ENCODE measurements around the gene CDKN3.

Gene CDKN3

GRCh38 chr14:54353694-54354093 lies 43.1 kb upstream of the CDKN3 start:
- H3K4me3 ChIP-seq (ENCODE audit: low read length, poor library complexity, severe bottlenecking), result no peak overlapping the region
- H3K79me2 ChIP-seq (ENCODE audit: insufficient read depth, low read length), result no peaks in the 10 kb centered on the region
- H3K9ac ChIP-seq (ENCODE audit: low read depth, low read length, poor library complexity, severe bottlenecking), result no peak overlapping the region
- H4K20me1 ChIP-seq (ENCODE audit: insufficient read depth, low read length, poor library complexity, severe bottlenecking), result no peaks in the 10 kb centered on the region
- H3K27me3 ChIP-seq (ENCODE audit: insufficient read depth, low read length, poor library complexity, severe bottlenecking), result no peaks in the 10 kb centered on the region
- TF ChIP-seq, protein P1, sequence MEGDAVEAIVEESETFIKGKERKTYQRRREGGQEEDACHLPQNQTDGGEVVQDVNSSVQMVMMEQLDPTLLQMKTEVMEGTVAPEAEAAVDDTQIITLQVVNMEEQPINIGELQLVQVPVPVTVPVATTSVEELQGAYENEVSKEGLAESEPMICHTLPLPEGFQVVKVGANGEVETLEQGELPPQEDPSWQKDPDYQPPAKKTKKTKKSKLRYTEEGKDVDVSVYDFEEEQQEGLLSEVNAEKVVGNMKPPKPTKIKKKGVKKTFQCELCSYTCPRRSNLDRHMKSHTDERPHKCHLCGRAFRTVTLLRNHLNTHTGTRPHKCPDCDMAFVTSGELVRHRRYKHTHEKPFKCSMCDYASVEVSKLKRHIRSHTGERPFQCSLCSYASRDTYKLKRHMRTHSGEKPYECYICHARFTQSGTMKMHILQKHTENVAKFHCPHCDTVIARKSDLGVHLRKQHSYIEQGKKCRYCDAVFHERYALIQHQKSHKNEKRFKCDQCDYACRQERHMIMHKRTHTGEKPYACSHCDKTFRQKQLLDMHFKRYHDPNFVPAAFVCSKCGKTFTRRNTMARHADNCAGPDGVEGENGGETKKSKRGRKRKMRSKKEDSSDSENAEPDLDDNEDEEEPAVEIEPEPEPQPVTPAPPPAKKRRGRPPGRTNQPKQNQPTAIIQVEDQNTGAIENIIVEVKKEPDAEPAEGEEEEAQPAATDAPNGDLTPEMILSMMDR (conservative IDR thresholded peaks at IDR 0.05; ENCODE audit: low read length), result no peak
- no peak for TF ChIP-seq EZH2phosphoT487 (IDR thresholded peaks at IDR 0.05; ENCODE audit: borderline replicate concordance)
- no peaks in the 10 kb centered on the region for H3K4me1 ChIP-seq (ENCODE audit: insufficient read depth, low read length, poor library complexity, severe bottlenecking)
- H3K4me2 ChIP-seq (ENCODE audit: low read depth, low read length, poor library complexity, severe bottlenecking), result no peak overlapping the region
- no peaks in the 10 kb centered on the region for H3K9me3 ChIP-seq (ENCODE audit: insufficient read depth, low read depth, low read length)
- no peaks in the 10 kb centered on the region for H3F3A ChIP-seq (ENCODE audit: low read depth)
- no peak overlapping the region for H2AFZ ChIP-seq (ENCODE audit: low read length)
- H3K36me3 ChIP-seq (ENCODE audit: insufficient read depth, low read length), result no peaks in the 10 kb centered on the region
- no peaks in the 10 kb centered on the region for H3K9me2 ChIP-seq (replicated peaks; ENCODE audit: low read depth, low read length)

DNA sequence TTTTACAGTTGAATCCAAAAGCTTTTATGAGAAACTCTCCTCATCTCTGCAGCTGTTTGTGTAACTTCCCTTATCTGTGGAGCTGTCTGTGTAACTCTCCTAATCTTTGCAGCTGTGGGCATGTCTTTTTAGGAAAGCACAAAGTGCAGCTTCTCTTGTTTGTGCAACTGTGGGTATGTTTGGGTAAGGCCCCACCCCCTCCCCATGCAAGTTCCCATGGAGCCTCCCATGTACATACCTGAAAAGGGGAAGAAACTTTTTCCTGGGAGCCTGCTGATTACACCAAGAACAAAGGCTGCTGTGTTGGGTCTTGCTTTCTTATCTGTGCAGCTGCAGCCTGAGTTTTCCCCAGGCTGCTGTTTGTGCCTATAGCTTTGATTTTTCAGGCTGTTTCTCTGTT lies 42.7 kb upstream of the CDKN3 start:
- no peaks in the 10 kb centered on the region for H3K79me2 ChIP-seq (ENCODE audit: insufficient read depth, low read length)
- no peak overlapping the region for H3K4me2 ChIP-seq (ENCODE audit: low read depth, low read length, poor library complexity, severe bottlenecking)
- no peak overlapping the region for H2AFZ ChIP-seq (ENCODE audit: low read length)
- H3K9me3 ChIP-seq (ENCODE audit: insufficient read depth, low read depth, low read length), result no peaks in the 10 kb centered on the region
- no peaks in the 10 kb centered on the region for H3K4me1 ChIP-seq (ENCODE audit: insufficient read depth, low read length, poor library complexity, severe bottlenecking)
- H3F3A ChIP-seq (ENCODE audit: low read depth), result no peaks in the 10 kb centered on the region
- H3K9ac ChIP-seq (ENCODE audit: low read depth, low read length, poor library complexity, severe bottlenecking), result no peak overlapping the region
- TF ChIP-seq EZH2phosphoT487 (IDR thresholded peaks at IDR 0.05; ENCODE audit: borderline replicate concordance), result no peak
- TF ChIP-seq, protein P1 (conservative IDR thresholded peaks at IDR 0.05; ENCODE audit: low read length), result no peak
- no peaks in the 10 kb centered on the region for H3K36me3 ChIP-seq (ENCODE audit: insufficient read depth, low read length)
- no peaks in the 10 kb centered on the region for H3K27me3 ChIP-seq (ENCODE audit: insufficient read depth, low read length, poor library complexity, severe bottlenecking)
- H3K9me2 ChIP-seq (replicated peaks; ENCODE audit: low read depth, low read length), result no peaks in the 10 kb centered on the region
- H4K20me1 ChIP-seq (ENCODE audit: insufficient read depth, low read length, poor library complexity, severe bottlenecking), result no peaks in the 10 kb centered on the region
- no peak overlapping the region for H3K4me3 ChIP-seq (ENCODE audit: low read length, poor library complexity, severe bottlenecking)

GRCh38 chr14:54354968-54355641 lies 41.7 kb upstream of the CDKN3 start:
- H3F3A ChIP-seq (ENCODE audit: low read depth), result no peaks in the 10 kb centered on the region
- H3K9me2 ChIP-seq (replicated peaks; ENCODE audit: low read depth, low read length), result no peaks in the 10 kb centered on the region
- H3K4me3 ChIP-seq (ENCODE audit: low read length, poor library complexity, severe bottlenecking), result no peak overlapping the region
- H3K36me3 ChIP-seq (ENCODE audit: insufficient read depth, low read length), result no peaks in the 10 kb centered on the region
- no peak overlapping the region for H3K9ac ChIP-seq (ENCODE audit: low read depth, low read length, poor library complexity, severe bottlenecking)
- no peak for TF ChIP-seq EZH2phosphoT487 (IDR thresholded peaks at IDR 0.05; ENCODE audit: borderline replicate concordance)
- TF ChIP-seq, protein P1 (conservative IDR thresholded peaks at IDR 0.05; ENCODE audit: low read length), result no peak
- H3K4me2 ChIP-seq (ENCODE audit: low read depth, low read length, poor library complexity, severe bottlenecking), result no peak overlapping the region
- no peaks in the 10 kb centered on the region for H3K9me3 ChIP-seq (ENCODE audit: insufficient read depth, low read depth, low read length)
- H3K79me2 ChIP-seq (ENCODE audit: insufficient read depth, low read length), result no peaks in the 10 kb centered on the region
- H4K20me1 ChIP-seq (ENCODE audit: insufficient read depth, low read length, poor library complexity, severe bottlenecking), result no peaks in the 10 kb centered on the region
- no peak overlapping the region for H2AFZ ChIP-seq (ENCODE audit: low read length)
- H3K27me3 ChIP-seq (ENCODE audit: insufficient read depth, low read length, poor library complexity, severe bottlenecking), result no peaks in the 10 kb centered on the region
- H3K4me1 ChIP-seq (ENCODE audit: insufficient read depth, low read length, poor library complexity, severe bottlenecking), result no peaks in the 10 kb centered on the region

All from Loucy (cell line).